Caco-2 (cell line): ENCODE data around the gene EVC2. TPM values are rescaled to one million over a fixed set of nuclear protein-coding genes. Genes with fewer than 3 reads are reported as not detected.

Source experiments
- BruUV-seq: library from RNA; stranded (reverse); fragments of 400-500 nt; replicated peaks from 2 replicates; lab custom pipeline; 2021; lab: Mats Ljungman, UMichigan
- CTCF ChIA-PET: fragments of 300-600 bp; sonication (Branson Sonifier 250); formaldehyde crosslinking; loops from one replicate; lab custom pipeline; 2022; ENCODE audit warnings: antibody characterized with exemption; lab: Charles Lee
- POLR2A ChIA-PET: fragments of 300-600 bp; sonication (Branson Sonifier 250); formaldehyde crosslinking; loops from one replicate; lab custom pipeline; 2022; ENCODE audit warnings: antibody characterized with exemption; lab: Charles Lee
- DNase-seq, 2 experiments: peaks; one replicate each; pipeline versions ENCODE4 v3.0.0 to v3.0.0-alpha.2; 2020 to 2022
- H3K27me3 ChIP-seq: replicated peaks from 2 replicates; pipeline ENCODE4 v1.6.0; 2011; ENCODE audit warnings: low read length; ENCODE audit not compliant: control insufficient read depth, insufficient read depth
- H3K36me3 ChIP-seq: 2 replicates; pipeline ENCODE4 v1.5.1; 2011; ENCODE audit warnings: low read length; ENCODE audit not compliant: control insufficient read depth, insufficient read depth
- H3K4me1 ChIP-seq: fragments of 250-450 bp; sonication (Bioruptor Pico); 2 replicates; pipeline ENCODE4 v1.5.1; 2020; ENCODE audit warnings: mild to moderate bottlenecking
- H3K4me3 ChIP-seq: 2 replicates; pipeline ENCODE4 v1.5.1; 2011; ENCODE audit warnings: low read depth, mild to moderate bottlenecking, control low read depth, low read length
- H3K9me3 ChIP-seq: fragments of 250-450 bp; sonication (Bioruptor Pico); 2 replicates; pipeline ENCODE4 v1.5.1; 2020; ENCODE audit warnings: mild to moderate bottlenecking, moderate library complexity
- H3K27ac Mint-ChIP-seq: one replicate; pipeline ENCODE4 v1.8.0; 2022; ENCODE audit warnings: mixed read lengths; ENCODE audit not compliant: unreplicated experiment
- H3K27me3 Mint-ChIP-seq: one replicate; pipeline ENCODE4 v1.8.0; 2022; ENCODE audit warnings: mixed read lengths; ENCODE audit not compliant: insufficient read depth, unreplicated experiment
- H3K36me3 Mint-ChIP-seq: one replicate; pipeline ENCODE4 v1.8.0; 2022; ENCODE audit warnings: mild to moderate bottlenecking, mixed read lengths; ENCODE audit not compliant: insufficient read depth, unreplicated experiment
- H3K4me1 Mint-ChIP-seq: one replicate; pipeline ENCODE4 v1.8.0; 2022; ENCODE audit warnings: low read depth, mixed read lengths; ENCODE audit not compliant: unreplicated experiment
- H3K4me3 Mint-ChIP-seq: one replicate; pipeline ENCODE4 v1.8.0; 2022; ENCODE audit warnings: mild to moderate bottlenecking, moderate library complexity, mixed read lengths; ENCODE audit not compliant: unreplicated experiment
- H3K9me3 Mint-ChIP-seq: one replicate; pipeline ENCODE4 v1.8.0; 2022; ENCODE audit warnings: mixed read lengths; ENCODE audit not compliant: unreplicated experiment
- CTCF ChIP-seq, 2 experiments: fragments of 200-600 bp in 1 of 2; IDR thresholded peaks; 1 replicate in 1 of 2; 2 replicates in 1 of 2; pipeline versions ENCODE4 v1.5.1 to v1.8.0; 2011 to 2022; ENCODE audit warnings: antibody characterized with exemption in 1 of 2, control low read depth in 1 of 2, inconsistent platforms in 1 of 2, low read depth in 1 of 2, low read length in 1 of 2, mild to moderate bottlenecking in 1 of 2, moderate library complexity in 1 of 2; ENCODE audit not compliant: insufficient read depth in 1 of 2, severe bottlenecking in 1 of 2, unreplicated experiment in 1 of 2
- intact Hi-C: fragments of 100-400 bp; cut with micrococcal nuclease; formaldehyde crosslinking; loops from one replicate; pipeline ENCODE4 v1.10.0; 2022; ENCODE audit not compliant: unreplicated experiment
- total RNA-seq: library from RNA; stranded (reverse); gene quantifications from 2 replicates; pipeline ENCODE4 v1.2.3, GENCODE V29; 2022

Gene EVC2
- total RNA-seq, 1 experiment from 2014 or later: not detected

DNA sequence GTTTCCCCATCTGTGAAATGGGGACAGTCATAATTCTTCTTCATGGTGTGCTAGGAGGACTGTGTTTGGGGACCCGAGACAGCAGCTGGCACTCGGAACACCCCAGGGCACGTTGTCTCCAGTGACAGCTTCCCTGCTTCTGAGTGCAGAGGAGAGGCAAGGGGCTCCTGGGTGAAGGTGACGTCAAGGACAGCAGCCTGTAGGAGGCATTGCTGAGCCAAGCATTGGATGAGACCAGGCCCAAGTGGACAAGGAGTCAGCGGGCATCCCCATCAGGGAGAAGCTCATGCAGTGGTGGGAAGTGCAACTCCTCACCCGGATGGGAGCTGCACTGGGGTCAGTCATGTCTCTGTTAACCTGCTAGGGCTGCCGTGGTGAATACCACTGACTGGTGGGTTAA, 48.7 kb upstream of the EVC2 start:
- TF ChIP-seq CTCF (IDR thresholded peaks at IDR 0.05; ENCODE audit: insufficient read depth in 1 of 2, low read depth in 1 of 2, low read length in 1 of 2, severe bottlenecking in 1 of 2, unreplicated experiment in 1 of 2): no peak
- intact Hi-C loops: no loop called here
- no peaks in the 10 kb centered on the region for H3K27me3 ChIP-seq
- Mint-ChIP-seq H3K27ac (no peak overlapping the region), H3K9me3 (peaks cover 7% of the 10 kb centered on the region), H3K27me3 (no peaks in the 10 kb centered on the region), H3K36me3 (no peaks in the 10 kb centered on the region), H3K4me1 (no peaks in the 10 kb centered on the region), H3K4me3 (no peak overlapping the region)
- CTCF ChIA-PET: no interaction called here
- H3K9me3 ChIP-seq: no peaks in the 10 kb centered on the region
- BruUV-seq: no TSS peak
- H3K4me3 ChIP-seq: no peak overlapping the region
- H3K36me3 ChIP-seq: no peaks in the 10 kb centered on the region
- POLR2A ChIA-PET: no interaction called here
- no peaks in the 10 kb centered on the region for H3K4me1 ChIP-seq
- no peak for DNase-seq

- H3K4me1 ChIP-seq: no peaks in the 10 kb centered on the region
- no peaks in the 10 kb centered on the region for H3K36me3 ChIP-seq
- TF ChIP-seq CTCF (IDR thresholded peaks at IDR 0.05; ENCODE audit: insufficient read depth in 1 of 2, low read depth in 1 of 2, low read length in 1 of 2, severe bottlenecking in 1 of 2, unreplicated experiment in 1 of 2): no peak
- ChIA-PET POLR2A (no interaction called here), CTCF (no interaction called here)
- no TSS peak for BruUV-seq
- no peaks in the 10 kb centered on the region for H3K27me3 Mint-ChIP-seq
- H3K4me1 Mint-ChIP-seq: no peaks in the 10 kb centered on the region
- H3K9me3 ChIP-seq: no peaks in the 10 kb centered on the region
- H3K27me3 ChIP-seq: no peaks in the 10 kb centered on the region
- H3K4me3 ChIP-seq: no peak overlapping the region
- peaks cover 7% of the 10 kb centered on the region for H3K9me3 Mint-ChIP-seq
- no peaks in the 10 kb centered on the region for H3K36me3 Mint-ChIP-seq
- intact Hi-C loops: no loop called here
- no peak overlapping the region for H3K27ac Mint-ChIP-seq
- DNase-seq: no peak
- H3K4me3 Mint-ChIP-seq: no peak overlapping the region
Measured at GRCh38 chr4:5756271-5756670, 47.9 kb upstream of the EVC2 start.

GRCh38 chr4:5755679-5756078, 47.3 kb upstream of the EVC2 start:
- CTCF ChIA-PET: no interaction called here
- H3K27ac Mint-ChIP-seq: no peak overlapping the region
- H3K4me1 Mint-ChIP-seq: no peaks in the 10 kb centered on the region
- H3K4me3 Mint-ChIP-seq: no peak overlapping the region
- H3K36me3 Mint-ChIP-seq: no peaks in the 10 kb centered on the region
- Histone ChIP-seq H3K9me3 (no peaks in the 10 kb centered on the region), H3K36me3 (no peaks in the 10 kb centered on the region), H3K27me3 (no peaks in the 10 kb centered on the region), H3K4me3 (no peak overlapping the region), H3K4me1 (no peaks in the 10 kb centered on the region)
- peaks cover under 1% of the 10 kb centered on the region for H3K27me3 Mint-ChIP-seq
- DNase-seq: no peak
- POLR2A ChIA-PET: no interaction called here
- H3K9me3 Mint-ChIP-seq: peaks cover 7% of the 10 kb centered on the region
- no peak for TF ChIP-seq CTCF (IDR thresholded peaks at IDR 0.05; ENCODE audit: insufficient read depth in 1 of 2, low read depth in 1 of 2, low read length in 1 of 2, severe bottlenecking in 1 of 2, unreplicated experiment in 1 of 2)
- BruUV-seq: no TSS peak
- intact Hi-C loops: no loop called here
